ENCODE data around the gene AADACL4. TPM values are rescaled to one million over a fixed set of nuclear protein-coding genes. Genes with fewer than 3 reads are reported as not detected.

The AADACL4 gene
- total RNA-seq, 1 donor from 2014 or later = 0.31 TPM

GRCh38 chr1:12715896-12716437 is 72.1 kb downstream of the AADACL4 start, which contains the start of gene AADACL3:
AADACL3 (plus strand) TSS chr1:12716110; CDS start chr1:12716177, 67 bp downstream.
- H3K36me3 Mint-ChIP-seq = no peaks in the 10 kb centered on the region
- H3K27me3 Mint-ChIP-seq (ENCODE audit: low read depth) = peaks cover 27% of the 10 kb centered on the region
- H3K4me1 Mint-ChIP-seq = peaks cover 12% of the 10 kb centered on the region
- no peak within 1 kb of the TSS for H3K27ac Mint-ChIP-seq
- no peak within 1 kb of the TSS for H3K4me3 Mint-ChIP-seq
- H3K9me3 Mint-ChIP-seq = no peaks in the 10 kb centered on the region
- DNase-seq (ENCODE audit: low spot score in 2 of 2, unreplicated experiment in 2 of 2) = no peak
- TF ChIP-seq CTCF (IDR thresholded peaks at IDR 0.05; ENCODE audit: unreplicated experiment) = no peak

Other genes starting within 250 kb of the AADACL4 start
- gene DHRS3, start 25.9 kb upstream of the AADACL4 start, total RNA-seq = 1,067 to 1,086 TPM (median 1,071 TPM) in 3 replicates
- gene AADACL3, start 72.0 kb downstream of the AADACL4 start, total RNA-seq = not detected in 3 replicates
- gene CFAP107, start 102.1 kb downstream of the AADACL4 start, total RNA-seq = not detected in 3 replicates
- gene PRAMEF12, start 129.7 kb downstream of the AADACL4 start, total RNA-seq = not detected in 3 replicates
- gene PRAMEF1, start 147.3 kb downstream of the AADACL4 start, total RNA-seq = not detected in 3 replicates
- gene PRAMEF11, start 187.3 kb downstream of the AADACL4 start, total RNA-seq = not detected in 3 replicates
- not detected in 3 replicates for gene HNRNPCL1, start 204.6 kb downstream of the AADACL4 start, total RNA-seq
- gene PRAMEF2, start 213.0 kb downstream of the AADACL4 start, total RNA-seq = not detected in 3 replicates
- not detected in 3 replicates for gene PRAMEF4, start 242.1 kb downstream of the AADACL4 start, total RNA-seq

Data from mesothelial cell of epicardium (in vitro differentiated cells).